Progenitor cell of endocrine pancreas (in vitro differentiated cells): ENCODE measurements around the gene SLC7A7. TPM values are rescaled to one million over a fixed set of nuclear protein-coding genes. Genes with fewer than 3 reads are reported as not detected.

Source experiments
- DNase-seq: peaks from one replicate; pipeline ENCODE4 v3.0.0; 2021; ENCODE audit warnings: low spot score; ENCODE audit not compliant: unreplicated experiment
- H3K27ac Mint-ChIP-seq: 2 replicates; pipeline ENCODE4 v1.8.0; 2021; ENCODE audit warnings: mild to moderate bottlenecking, moderate library complexity, mixed read lengths
- H3K27me3 Mint-ChIP-seq: 2 replicates; pipeline ENCODE4 v1.8.0; 2021; ENCODE audit warnings: mixed read lengths
- H3K36me3 Mint-ChIP-seq: 2 replicates; pipeline ENCODE4 v1.8.0; 2022; ENCODE audit warnings: mixed read lengths; ENCODE audit not compliant: insufficient read depth
- H3K4me1 Mint-ChIP-seq: 2 replicates; pipeline ENCODE4 v1.8.0; 2021; ENCODE audit warnings: low read depth, mixed read lengths
- H3K4me3 Mint-ChIP-seq: 2 replicates; pipeline ENCODE4 v1.8.0; 2021; ENCODE audit warnings: low read depth, mild to moderate bottlenecking, moderate library complexity, mixed read lengths
- H3K9me3 Mint-ChIP-seq: 2 replicates; pipeline ENCODE4 v1.8.0; 2021; ENCODE audit warnings: low read depth, mixed read lengths
- CTCF ChIP-seq: fragments of 200-600 bp; sonication (generic); IDR thresholded peaks from one replicate; pipeline ENCODE4 v1.5.0; 2021; ENCODE audit warnings: antibody characterized with exemption, mild to moderate bottlenecking; ENCODE audit not compliant: unreplicated experiment
- total RNA-seq: library from RNA; stranded (reverse); gene quantifications from 2 replicates; pipeline ENCODE4 v1.2.1, GENCODE V29; 2021

The SLC7A7 gene
- total RNA-seq, 1 donor from 2014 or later: 6.7 TPM

GRCh38 chr14:22845103-22845394 lies 29.8 kb upstream of the SLC7A7 start:
- peaks cover 16% of the 10 kb centered on the region for H3K36me3 Mint-ChIP-seq
- H3K4me3 Mint-ChIP-seq: no peak overlapping the region
- no peaks in the 10 kb centered on the region for H3K9me3 Mint-ChIP-seq
- DNase-seq: no peak
- H3K4me1 Mint-ChIP-seq: peaks cover 2% of the 10 kb centered on the region
- TF ChIP-seq CTCF: no peak
- no peak overlapping the region for H3K27ac Mint-ChIP-seq
- H3K27me3 Mint-ChIP-seq: no peaks in the 10 kb centered on the region

GRCh38 chr14:22844221-22845102 lies 29.2 kb upstream of the SLC7A7 start:
- Mint-ChIP-seq H3K27ac (no peak overlapping the region), H3K9me3 (no peaks in the 10 kb centered on the region), H3K4me1 (peaks cover 2% of the 10 kb centered on the region), H3K36me3 (peaks cover 16% of the 10 kb centered on the region), H3K27me3 (no peaks in the 10 kb centered on the region), H3K4me3 (no peak overlapping the region)
- no peak for TF ChIP-seq CTCF
- no peak for DNase-seq

- Mint-ChIP-seq H3K9me3 (no peaks in the 10 kb centered on the region), H3K27ac (no peak overlapping the region), H3K36me3 (peaks cover 16% of the 10 kb centered on the region), H3K4me1 (peaks cover 9% of the 10 kb centered on the region), H3K27me3 (no peaks in the 10 kb centered on the region), H3K4me3 (no peak overlapping the region)
- no peak for TF ChIP-seq CTCF
- no peak for DNase-seq
Observed at GRCh38 chr14:22843123-22843925, 28.1 kb upstream of the SLC7A7 start.

- H3K27ac Mint-ChIP-seq: no peak overlapping the region
- no peaks in the 10 kb centered on the region for H3K27me3 Mint-ChIP-seq
- peaks cover 11% of the 10 kb centered on the region for H3K4me1 Mint-ChIP-seq
- no peak for DNase-seq
- H3K9me3 Mint-ChIP-seq: no peaks in the 10 kb centered on the region
- peaks cover 16% of the 10 kb centered on the region for H3K36me3 Mint-ChIP-seq
- no peak overlapping the region for H3K4me3 Mint-ChIP-seq
- TF ChIP-seq CTCF: no peak
Observed at GRCh38 chr14:22842211-22843122, 27.2 kb upstream of the SLC7A7 start.

- no peak for TF ChIP-seq CTCF
- DNase-seq: no peak
- Mint-ChIP-seq H3K9me3 (no peaks in the 10 kb centered on the region), H3K36me3 (peaks cover 16% of the 10 kb centered on the region), H3K4me1 (peaks cover 11% of the 10 kb centered on the region), H3K27me3 (no peaks in the 10 kb centered on the region), H3K27ac (no peak overlapping the region), H3K4me3 (no peak overlapping the region)
Observed at GRCh38 chr14:22841769-22842168, 26.5 kb upstream of the SLC7A7 start.
